ENCODE data around the gene HOXC10. TPM values are rescaled to one million over a fixed set of nuclear protein-coding genes. Genes with fewer than 3 reads are reported as not detected.

Gene HOXC10
- polyA plus RNA-seq, 3 donors: not detected

- peaks cover 31% of the 10 kb centered on the region for H3K4me1 Mint-ChIP-seq
- DNase-seq: no peak
- TF ChIP-seq, protein P1, sequence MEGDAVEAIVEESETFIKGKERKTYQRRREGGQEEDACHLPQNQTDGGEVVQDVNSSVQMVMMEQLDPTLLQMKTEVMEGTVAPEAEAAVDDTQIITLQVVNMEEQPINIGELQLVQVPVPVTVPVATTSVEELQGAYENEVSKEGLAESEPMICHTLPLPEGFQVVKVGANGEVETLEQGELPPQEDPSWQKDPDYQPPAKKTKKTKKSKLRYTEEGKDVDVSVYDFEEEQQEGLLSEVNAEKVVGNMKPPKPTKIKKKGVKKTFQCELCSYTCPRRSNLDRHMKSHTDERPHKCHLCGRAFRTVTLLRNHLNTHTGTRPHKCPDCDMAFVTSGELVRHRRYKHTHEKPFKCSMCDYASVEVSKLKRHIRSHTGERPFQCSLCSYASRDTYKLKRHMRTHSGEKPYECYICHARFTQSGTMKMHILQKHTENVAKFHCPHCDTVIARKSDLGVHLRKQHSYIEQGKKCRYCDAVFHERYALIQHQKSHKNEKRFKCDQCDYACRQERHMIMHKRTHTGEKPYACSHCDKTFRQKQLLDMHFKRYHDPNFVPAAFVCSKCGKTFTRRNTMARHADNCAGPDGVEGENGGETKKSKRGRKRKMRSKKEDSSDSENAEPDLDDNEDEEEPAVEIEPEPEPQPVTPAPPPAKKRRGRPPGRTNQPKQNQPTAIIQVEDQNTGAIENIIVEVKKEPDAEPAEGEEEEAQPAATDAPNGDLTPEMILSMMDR (IDR thresholded peaks at IDR 0.05): no peak
- Histone ChIP-seq H3K4me3 (replicated peaks in 1 of 3; ENCODE audit: low read depth in 2 of 3, low read length in 3 of 3) (no peak overlapping the region), H3K27me3 (ENCODE audit: control insufficient read depth in 2 of 2, insufficient read depth in 2 of 2, low read length in 2 of 2) (peaks cover 98 to 100% of the 10 kb centered on the region in 2 donors), H3K9ac (ENCODE audit: insufficient read depth, low read length, poor library complexity, severe bottlenecking) (no peak overlapping the region), H3K9me3 (replicated peaks in 1 of 2; ENCODE audit: control insufficient read depth in 1 of 2, insufficient read depth in 1 of 2, low read length in 2 of 2) (peaks cover 7 to 82% of the 10 kb centered on the region in 2 donors), H3K4me1 (ENCODE audit: control insufficient read depth in 1 of 2, insufficient read depth in 2 of 2, low read length in 2 of 2) (no peaks in the 10 kb centered on the region), H3K36me3 (replicated peaks in 1 of 2; ENCODE audit: control insufficient read depth in 1 of 2, insufficient read depth in 2 of 2, low read length in 2 of 2) (no peaks in the 10 kb centered on the region), H2AFZ (ENCODE audit: insufficient read depth, low read depth, low read length, poor library complexity, severe bottlenecking) (no peak overlapping the region), H3K79me2 (ENCODE audit: insufficient read depth, low read length) (no peaks in the 10 kb centered on the region), H3K4me2 (replicated peaks; ENCODE audit: extremely low read depth, low read length, poor library complexity, severe bottlenecking) (no peak overlapping the region), H3K27ac (ENCODE audit: low read depth in 1 of 2, low read length in 2 of 2) (no peak overlapping the region), H4K20me1 (ENCODE audit: insufficient read depth, low read length) (no peaks in the 10 kb centered on the region)
- H3K36me3 Mint-ChIP-seq: peaks cover 4 to 20% of the 10 kb centered on the region in 2 donors
- H3K9me3 Mint-ChIP-seq: peaks cover 3 to 62% (median 32%) of the 10 kb centered on the region in 7 donors
- no peak overlapping the region for H3K27ac Mint-ChIP-seq
- intact Hi-C loops (cut with micrococcal nuclease): no loop called here
- WGBS (ENCODE audit: insufficient coverage): 5% methylated on average over 18 of the region's 18 CpGs
- H3K4me3 Mint-ChIP-seq: peak overlapping the region in 1 of 2 donors; percentile 85
- H3K27me3 Mint-ChIP-seq (ENCODE audit: low read depth in 3 of 3): peaks cover 98 to 99% (median 98%) of the 10 kb centered on the region in 3 donors
These were observed 19.5 kb upstream of the HOXC10 start for GRCh38 chr12:53965281-53966084.

DNA sequence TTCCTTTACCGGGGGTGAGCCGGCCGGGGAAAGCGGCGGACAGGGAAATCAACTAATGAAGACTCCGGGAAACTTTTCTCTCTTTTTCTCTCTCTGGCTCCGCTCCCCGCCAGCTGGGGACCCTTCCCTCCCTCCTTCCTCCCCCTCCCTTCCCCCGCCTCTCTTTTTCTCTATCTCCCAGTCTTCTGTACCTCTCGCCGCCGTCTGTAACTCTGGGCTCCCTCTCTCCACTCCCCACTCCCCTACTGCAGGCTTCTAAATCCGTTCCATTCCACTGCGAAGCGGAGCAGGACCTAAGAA lies 18.9 kb upstream of the HOXC10 start:
- Histone ChIP-seq H3K9me3 (replicated peaks in 1 of 2; ENCODE audit: control insufficient read depth in 1 of 2, insufficient read depth in 1 of 2, low read length in 2 of 2) (peaks cover 7 to 81% of the 10 kb centered on the region in 2 donors), H3K27me3 (ENCODE audit: control insufficient read depth in 2 of 2, insufficient read depth in 2 of 2, low read length in 2 of 2) (peaks cover 99 to 100% of the 10 kb centered on the region in 2 donors), H3K79me2 (ENCODE audit: insufficient read depth, low read length) (no peaks in the 10 kb centered on the region), H3K27ac (ENCODE audit: low read depth in 1 of 2, low read length in 2 of 2) (no peak overlapping the region), H2AFZ (ENCODE audit: insufficient read depth, low read depth, low read length, poor library complexity, severe bottlenecking) (no peak overlapping the region), H3K4me2 (replicated peaks; ENCODE audit: extremely low read depth, low read length, poor library complexity, severe bottlenecking) (no peak overlapping the region), H3K9ac (ENCODE audit: insufficient read depth, low read length, poor library complexity, severe bottlenecking) (no peak overlapping the region), H3K4me3 (replicated peaks in 1 of 3; ENCODE audit: low read depth in 2 of 3, low read length in 3 of 3) (no peak overlapping the region), H3K4me1 (ENCODE audit: control insufficient read depth in 1 of 2, insufficient read depth in 2 of 2, low read length in 2 of 2) (no peaks in the 10 kb centered on the region), H3K36me3 (replicated peaks in 1 of 2; ENCODE audit: control insufficient read depth in 1 of 2, insufficient read depth in 2 of 2, low read length in 2 of 2) (no peaks in the 10 kb centered on the region), H4K20me1 (ENCODE audit: insufficient read depth, low read length) (no peaks in the 10 kb centered on the region)
- H3K36me3 Mint-ChIP-seq: peaks cover 4 to 19% of the 10 kb centered on the region in 2 donors
- TF ChIP-seq, protein P1 (IDR thresholded peaks at IDR 0.05): no peak
- H3K27me3 Mint-ChIP-seq (ENCODE audit: low read depth in 3 of 3): peaks cover 98 to 99% (median 98%) of the 10 kb centered on the region in 3 donors
- WGBS (ENCODE audit: insufficient coverage): 6% methylated on average over 12 of the region's 15 CpGs
- intact Hi-C loops (cut with micrococcal nuclease): no loop called here
- peaks cover 30% of the 10 kb centered on the region for H3K4me1 Mint-ChIP-seq
- no peak for DNase-seq
- H3K4me3 Mint-ChIP-seq: peak overlapping the region in 1 of 2 donors; percentile 85
- peaks cover 3 to 60% (median 36%) of the 10 kb centered on the region in 7 donors for H3K9me3 Mint-ChIP-seq
- H3K27ac Mint-ChIP-seq: peak overlapping the region in 1 of 7 donors; percentile 28

Measured in CD14-positive monocyte (primary cell).